ENCODE data around the gene SLX1B. TPM values are rescaled to one million over a fixed set of nuclear protein-coding genes. Genes with fewer than 3 reads are reported as not detected.
"Not testable (repeated sequence)": the region's sequence is repeated elsewhere in the genome, so short reads cannot be mapped to it uniquely, and the experiment has no call there.

SLX1B gene
- total RNA-seq, 1 donor from 2014 or later, result 80.0 TPM

DNA sequence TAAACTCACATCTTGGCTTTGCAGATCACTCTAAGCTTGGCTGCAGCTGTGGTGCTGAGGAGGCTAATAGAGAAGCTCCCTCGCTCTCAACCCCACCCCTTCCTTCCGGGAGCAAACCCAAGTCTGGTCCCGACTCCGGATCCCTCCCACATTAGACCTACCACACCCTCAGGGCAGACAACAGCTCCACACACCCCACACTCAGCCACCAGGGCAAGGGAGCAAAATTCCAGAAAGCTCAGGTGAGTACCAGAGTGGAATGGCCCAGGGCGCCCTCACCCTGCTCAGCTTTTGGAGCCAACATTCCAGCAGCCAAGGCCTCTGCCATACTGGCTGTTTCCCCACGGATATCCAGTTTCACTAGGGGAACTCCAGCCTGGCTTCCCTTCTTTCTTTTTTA is 15.3 kb downstream of the SLX1B start:
- H3K36me3 Mint-ChIP-seq (ENCODE audit: low read depth); H3K27ac Mint-ChIP-seq; H3K9me3 Mint-ChIP-seq; DNase-seq (ENCODE audit: low spot score); H3K4me3 Mint-ChIP-seq (ENCODE audit: low read depth); intact Hi-C loops (cut with micrococcal nuclease); H3K27me3 Mint-ChIP-seq (ENCODE audit: low read depth); H3K4me1 Mint-ChIP-seq (ENCODE audit: low read depth): not testable (repeated sequence)

DNA sequence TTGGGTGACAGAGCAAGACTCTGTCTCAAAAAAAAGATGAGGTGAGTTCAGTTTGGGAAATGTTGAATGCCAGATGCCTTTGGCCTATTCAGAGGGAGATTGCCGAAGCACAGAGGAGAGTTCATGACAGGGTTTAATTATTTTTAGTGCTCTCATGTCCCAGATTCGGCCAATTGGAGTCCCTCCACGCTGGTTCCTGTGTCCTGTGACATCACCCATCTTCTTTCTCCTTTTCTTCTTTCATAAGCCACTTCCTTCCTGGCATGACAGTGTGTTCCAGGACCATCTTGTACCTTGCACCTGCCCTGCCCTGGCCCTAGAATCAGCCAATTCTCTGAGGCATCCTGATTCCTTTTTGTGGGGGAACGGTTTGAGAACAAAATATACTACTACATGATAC is 17.7 kb downstream of the SLX1B start:
- intact Hi-C loops (cut with micrococcal nuclease); H3K36me3 Mint-ChIP-seq (ENCODE audit: low read depth); H3K27me3 Mint-ChIP-seq (ENCODE audit: low read depth); H3K4me1 Mint-ChIP-seq (ENCODE audit: low read depth); H3K4me3 Mint-ChIP-seq (ENCODE audit: low read depth); DNase-seq (ENCODE audit: low spot score); H3K9me3 Mint-ChIP-seq; H3K27ac Mint-ChIP-seq: not testable (repeated sequence)

DNA sequence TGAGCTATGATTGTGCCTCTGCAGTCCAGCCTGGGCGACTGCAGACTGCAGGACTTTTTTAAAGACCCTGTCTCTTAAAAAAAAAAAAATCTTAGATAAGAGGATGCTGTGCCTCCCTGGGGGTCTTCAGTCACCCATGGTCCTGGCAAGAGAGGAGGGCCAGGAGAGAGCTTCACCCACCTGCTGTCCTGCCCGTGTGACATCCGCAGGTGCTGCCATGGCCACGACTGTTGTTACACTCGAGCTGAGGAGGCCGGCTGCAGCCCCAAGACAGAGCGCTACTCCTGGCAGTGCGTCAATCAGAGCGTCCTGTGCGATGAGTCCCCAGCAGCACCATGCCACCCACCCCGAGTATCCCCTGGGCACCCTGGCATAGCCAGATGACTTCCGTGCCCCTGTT is 27.9 kb downstream of the SLX1B start:
- DNase-seq (ENCODE audit: low spot score); intact Hi-C loops (cut with micrococcal nuclease); H3K36me3 Mint-ChIP-seq (ENCODE audit: low read depth); H3K27ac Mint-ChIP-seq; H3K4me1 Mint-ChIP-seq (ENCODE audit: low read depth); H3K27me3 Mint-ChIP-seq (ENCODE audit: low read depth); H3K4me3 Mint-ChIP-seq (ENCODE audit: low read depth); H3K9me3 Mint-ChIP-seq: not testable (repeated sequence)

DNA sequence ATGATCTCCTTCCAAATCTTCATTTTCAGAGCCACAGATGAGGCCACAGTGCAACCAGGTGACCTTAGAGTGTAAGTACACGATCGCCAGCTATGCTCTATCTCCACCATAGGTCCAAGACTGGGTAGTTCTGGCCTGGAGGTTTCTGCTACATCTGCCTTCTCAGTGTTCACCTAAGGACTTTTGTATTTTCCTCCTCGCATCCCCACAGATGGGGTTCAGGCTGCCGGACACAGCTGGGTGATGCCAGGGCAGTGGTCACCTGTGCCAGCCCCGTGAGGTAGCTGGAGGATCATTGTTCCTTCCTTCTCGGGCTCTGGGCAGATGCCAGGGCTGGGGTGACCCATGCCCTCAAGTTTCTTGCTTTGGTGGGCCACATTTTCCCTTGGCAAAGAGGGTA is 52.0 kb downstream of the SLX1B start, which contains the start of gene NPIPB12:
Gene NPIPB12 (minus strand): TSS at position 101 of the 400 bp plus-strand sequence.
- H3K27me3 Mint-ChIP-seq (ENCODE audit: low read depth); H3K9me3 Mint-ChIP-seq; intact Hi-C loops (cut with micrococcal nuclease); H3K27ac Mint-ChIP-seq; H3K4me3 Mint-ChIP-seq (ENCODE audit: low read depth); DNase-seq (ENCODE audit: low spot score); H3K36me3 Mint-ChIP-seq (ENCODE audit: low read depth); H3K4me1 Mint-ChIP-seq (ENCODE audit: low read depth): not testable (repeated sequence)

Other genes with a start within 250 kb of the SLX1B start
- 2.3 and 2.4 TPM in 2 replicates for gene NPIPB11, start 47.8 kb upstream of the SLX1B start, total RNA-seq
- 16.0 and 22.7 TPM in 2 replicates for gene BOLA2, start 182 bp upstream of the SLX1B start, total RNA-seq
- gene SULT1A4, start 5.4 kb downstream of the SLX1B start, total RNA-seq, result 2.7 and 3.1 TPM in 2 replicates
- 76.6 and 94.1 TPM in 2 replicates for gene NPIPB12, start 51.9 kb downstream of the SLX1B start, total RNA-seq
- gene SPN, start 208.7 kb downstream of the SLX1B start, total RNA-seq, result 254 and 258 TPM in 2 replicates
- 24.1 and 29.0 TPM in 2 replicates for gene QPRT, start 224.6 kb downstream of the SLX1B start, total RNA-seq

Data from activated T-helper 2 cell treated with anti-CD3 and anti-CD28 coated beads, Interferon-gamma antibody, Interleukin-2, Interleukin-4, amounts not matched to agents 10 μg/mL and 5 μg/mL and 100 μg/mL, durations not matched to agents 14 hours and 24 hours and 36 hours (primary cell).